Activated naive CD4-positive, alpha-beta T cell (primary cell): Measurements from ENCODE around the gene GPR39.
"Not testable (repeated sequence)": the region's sequence is repeated elsewhere in the genome, so short reads cannot be mapped to it uniquely, and the experiment has no call there.

Source experiments
- DNase-seq, 4 experiments: peaks; one replicate each; lab custom pipeline; 2025; lab: John Stamatoyannopoulos, UW

GPR39 gene

GRCh38 chr2:132416723-132417395, at the start of gene GPR39:
TSS of gene GPR39 (plus strand) at chr2:132416805.
- no peak for DNase-seq

DNA sequence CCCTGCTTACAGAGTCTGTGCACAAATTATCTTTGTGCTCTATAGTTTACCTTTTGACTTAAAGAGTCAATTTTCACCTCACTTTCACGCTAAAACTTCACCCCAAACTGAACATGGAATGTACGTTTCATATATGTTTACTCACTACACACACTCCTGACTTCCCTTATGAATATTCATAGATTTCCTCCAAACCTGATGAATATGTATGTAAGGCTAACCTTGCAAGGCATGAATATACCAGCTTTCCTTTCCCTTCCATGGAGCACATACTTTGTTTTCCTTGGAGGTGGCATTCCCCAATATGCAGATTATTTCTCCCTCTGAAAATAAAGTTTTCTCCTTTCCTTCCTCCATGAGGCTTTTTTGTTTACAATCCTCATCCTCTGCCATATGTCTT, 48.4 kb upstream of the GPR39 start:
- DNase-seq = no peak

DNA sequence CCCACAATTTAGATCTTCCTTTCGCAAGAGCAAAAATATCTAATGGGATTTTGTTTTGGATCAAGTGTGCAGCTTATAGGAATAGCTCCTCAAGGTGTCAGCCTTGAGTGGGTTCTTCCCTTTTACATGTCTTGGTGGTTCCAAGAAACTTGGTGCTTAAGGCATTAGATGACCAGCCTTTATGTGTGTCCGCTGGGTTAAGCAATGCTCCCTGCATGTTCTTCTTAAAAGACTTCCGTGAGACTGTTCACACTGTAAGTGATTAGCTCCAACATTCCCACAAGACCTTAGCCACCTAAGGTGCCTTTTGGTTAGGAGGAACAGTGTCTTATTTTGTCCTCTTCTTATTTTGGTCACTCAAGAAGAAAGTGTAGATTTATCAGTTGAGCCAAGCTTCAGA, 44.3 kb upstream of the GPR39 start:
- DNase-seq = no peak

GRCh38 chr2:132373391-132374135, 43.0 kb upstream of the GPR39 start:
- no peak for DNase-seq

- no peak for DNase-seq
Observed at GRCh38 chr2:132374151-132374550, 42.5 kb upstream of the GPR39 start.

GRCh38 chr2:132374551-132374950, 42.1 kb upstream of the GPR39 start:
- DNase-seq = no peak

DNA sequence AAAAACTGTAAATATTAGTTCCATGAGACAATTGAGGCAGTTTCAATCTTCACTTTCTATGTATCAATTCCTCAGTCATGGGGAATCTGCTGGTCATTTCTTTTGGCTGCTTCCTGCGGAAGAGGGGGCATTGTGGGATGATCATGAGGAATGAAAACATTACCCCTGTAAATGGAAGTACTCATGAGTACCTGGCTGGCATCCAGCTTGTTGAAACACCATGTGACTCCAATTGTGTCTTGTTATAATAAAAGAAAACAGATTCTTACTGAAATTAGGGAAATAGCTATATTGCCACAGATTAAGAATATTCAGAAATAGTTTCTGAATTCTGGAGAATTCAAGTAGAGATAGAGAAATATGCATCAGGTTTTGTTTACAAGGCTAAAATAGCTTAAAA, 41.6 kb upstream of the GPR39 start:
- no peak for DNase-seq

GRCh38 chr2:132381376-132381775, 35.2 kb upstream of the GPR39 start:
- no peak for DNase-seq

DNA sequence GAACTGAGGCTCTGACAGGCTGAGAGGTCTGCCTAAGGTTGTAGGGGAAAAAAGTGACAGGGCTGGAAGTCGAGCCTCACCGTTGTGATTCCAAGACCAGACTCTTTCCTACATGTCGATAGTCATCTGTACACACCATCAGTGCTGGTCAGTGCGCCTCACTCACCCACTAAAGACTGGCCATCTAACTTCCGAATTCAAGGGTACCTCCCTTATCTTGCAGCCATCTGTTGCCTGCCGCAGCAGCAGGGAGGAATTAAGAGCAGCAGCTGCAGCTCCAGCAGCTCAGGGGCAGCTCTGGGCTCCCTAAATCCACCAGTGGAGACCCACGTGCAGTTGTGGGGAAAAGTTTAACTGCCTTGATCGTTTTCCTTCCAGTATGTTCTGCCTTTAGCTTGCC, 32.6 kb upstream of the GPR39 start:
- DNase-seq = no peak

- no peak for DNase-seq
Observed at GRCh38 chr2:132384491-132385151, 32.0 kb upstream of the GPR39 start.

- DNase-seq = no peak
Observed at GRCh38 chr2:132387126-132387525, 29.5 kb upstream of the GPR39 start.

DNA sequence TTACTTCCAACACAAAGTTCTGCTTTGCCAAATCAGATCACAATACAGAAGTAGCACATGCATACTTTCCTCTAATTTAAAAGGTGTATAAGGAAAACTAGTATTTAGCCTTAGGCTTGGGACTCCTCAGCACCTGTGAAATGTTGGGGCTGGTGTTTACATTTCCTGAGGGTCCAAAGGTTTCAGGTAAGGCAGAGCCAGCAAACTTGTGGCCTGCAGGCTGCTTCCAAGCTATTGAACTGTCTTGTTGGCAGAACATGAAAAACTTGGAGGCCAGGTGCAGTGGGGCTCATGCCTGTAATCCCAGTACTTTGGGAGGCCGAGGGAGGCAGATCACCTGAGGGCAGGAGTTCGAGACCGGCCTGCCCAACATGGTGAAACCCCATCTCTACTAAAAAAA, 26.5 kb upstream of the GPR39 start:
- DNase-seq = no peak

DNA sequence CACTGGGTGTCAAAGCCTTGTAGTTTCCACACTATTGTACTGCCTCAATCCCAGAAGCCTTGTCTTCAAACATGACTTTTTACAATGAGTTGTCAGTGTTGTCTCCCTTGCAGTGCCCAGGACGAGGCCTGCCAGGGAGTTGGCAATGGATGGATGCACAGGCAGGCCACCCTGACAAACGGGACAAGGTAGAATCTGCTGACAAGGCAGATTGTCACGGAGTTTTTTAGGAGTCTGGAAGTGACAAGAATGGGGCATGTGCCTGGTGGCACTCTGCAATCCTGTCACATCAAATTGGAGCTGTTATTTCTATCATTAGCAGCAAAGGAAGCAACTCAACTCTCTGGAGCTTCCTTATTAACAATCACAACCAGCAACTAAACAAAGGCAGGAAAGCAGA, 25.2 kb upstream of the GPR39 start:
- no peak for DNase-seq

GRCh38 chr2:132392221-132392620, 24.4 kb upstream of the GPR39 start:
- no peak for DNase-seq

- DNase-seq = no peak
Observed at GRCh38 chr2:132392879-132393278, 23.7 kb upstream of the GPR39 start.

- not testable (repeated sequence) for DNase-seq
Observed at GRCh38 chr2:132397042-132397441, 19.6 kb upstream of the GPR39 start.

DNA sequence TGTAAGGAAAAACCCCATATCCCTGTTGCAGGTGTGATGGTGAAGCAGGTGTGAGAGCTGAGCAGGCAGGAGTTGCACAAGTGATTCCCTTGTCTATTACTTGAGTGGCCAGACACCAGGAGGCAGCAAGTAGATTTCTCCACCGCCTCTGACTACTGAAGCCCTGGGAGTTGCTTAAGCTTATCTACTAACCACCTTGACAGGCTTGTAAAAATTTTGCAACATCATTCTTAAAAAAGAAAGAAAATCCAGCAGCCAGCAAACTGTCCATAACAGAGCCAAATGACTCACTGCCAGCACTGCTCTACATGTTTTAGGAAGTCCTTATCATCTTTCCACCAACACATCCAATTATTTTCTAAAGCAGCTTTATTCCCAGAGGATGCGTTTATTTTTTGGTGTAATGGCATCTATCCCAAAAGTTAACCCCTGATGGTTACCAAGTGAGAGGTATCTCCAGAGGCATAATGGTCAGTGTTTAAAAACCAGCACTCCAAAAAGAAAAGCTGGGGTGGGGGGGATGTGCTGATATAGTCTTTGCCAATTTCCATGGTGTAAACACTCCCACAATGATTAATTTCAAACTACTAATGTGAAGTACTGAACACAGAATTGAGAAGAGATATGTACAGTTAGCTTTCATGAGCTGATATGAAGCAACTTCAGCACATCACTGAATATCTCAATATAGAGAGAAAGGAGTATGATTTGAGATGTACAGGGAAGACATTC, 16.3 kb upstream of the GPR39 start:
- DNase-seq = no peak

- DNase-seq = no peak
Observed at GRCh38 chr2:132400901-132401240, 15.7 kb upstream of the GPR39 start.

GRCh38 chr2:132401326-132401725, 15.3 kb upstream of the GPR39 start:
- DNase-seq = no peak

DNA sequence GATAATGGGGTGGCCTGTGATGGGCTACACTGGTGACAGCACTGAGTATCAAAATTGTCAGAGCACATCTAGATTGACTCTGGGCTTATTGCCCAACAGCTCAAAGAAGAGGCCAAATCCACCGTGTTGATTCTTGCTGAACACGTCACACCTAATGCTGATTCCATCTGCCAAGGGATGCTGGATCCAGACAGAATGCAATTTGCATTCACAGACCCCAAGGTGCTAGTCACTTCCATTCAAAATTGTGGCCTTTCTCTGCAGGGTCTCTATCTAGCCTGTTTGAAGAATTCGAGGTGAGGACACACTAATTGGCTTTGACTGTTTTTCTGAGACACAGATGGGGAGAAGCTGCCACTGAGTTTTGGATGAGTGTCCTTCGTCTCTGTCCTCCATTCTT, 13.5 kb upstream of the GPR39 start:
- DNase-seq = no peak

GRCh38 chr2:132404056-132404455, 12.5 kb upstream of the GPR39 start:
- DNase-seq = no peak

DNA sequence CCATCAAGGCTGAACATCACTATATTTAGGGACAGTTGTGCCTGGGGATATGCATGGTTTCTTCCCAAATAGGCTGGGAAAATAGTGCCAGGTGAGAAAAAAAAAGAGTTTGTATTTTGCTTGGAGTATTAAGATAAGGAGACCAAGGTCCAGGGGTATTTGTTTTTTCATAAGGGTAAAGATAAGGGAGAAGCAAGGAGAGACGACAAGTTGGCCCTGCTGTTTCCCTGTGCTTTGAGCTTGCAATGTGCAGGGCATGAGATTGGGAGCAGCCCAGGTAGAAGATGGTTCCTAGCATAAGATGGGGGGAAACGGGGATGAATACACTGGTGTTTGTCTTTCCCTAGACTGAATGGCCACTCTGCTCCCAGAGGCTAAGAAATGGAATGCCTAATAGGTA, 8.8 kb upstream of the GPR39 start:
- DNase-seq = no peak

- no peak for DNase-seq
Observed at GRCh38 chr2:132412021-132412420, 4.6 kb upstream of the GPR39 start.
